Stimulated activated CD4-positive, alpha-beta T cell treated with anti-CD3 and anti-CD28 coated beads, Interleukin-2, amount 100 ng/mL, for 24 hours (primary cell): ENCODE measurements around the gene ALOX15B.

Experiments used
- DNase-seq, 2 donors: peaks; one replicate each; pipeline ENCODE4 v3.0.0-alpha.2; 2020

ALOX15B gene

DNA sequence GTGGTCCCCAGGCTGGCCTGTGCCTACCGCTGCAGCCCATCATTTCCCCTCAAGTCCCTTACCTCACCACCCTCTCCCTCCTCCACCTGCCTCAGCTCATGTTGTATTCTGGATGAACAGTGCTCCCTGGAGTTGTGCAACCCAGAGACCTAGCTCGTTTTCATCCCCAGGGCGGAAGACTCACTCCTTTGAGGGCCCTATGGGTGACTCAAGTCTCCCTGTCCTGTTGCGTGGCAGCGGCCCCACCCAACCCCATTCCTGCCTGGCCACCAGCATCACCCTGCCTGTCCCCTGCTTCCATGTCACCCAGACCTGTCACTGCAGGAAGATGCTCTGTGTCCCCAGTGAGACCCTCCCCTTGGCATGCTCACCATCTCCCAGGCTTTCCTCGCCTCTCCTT lies 45.4 kb downstream of the ALOX15B start:
- no peak for DNase-seq

DNA sequence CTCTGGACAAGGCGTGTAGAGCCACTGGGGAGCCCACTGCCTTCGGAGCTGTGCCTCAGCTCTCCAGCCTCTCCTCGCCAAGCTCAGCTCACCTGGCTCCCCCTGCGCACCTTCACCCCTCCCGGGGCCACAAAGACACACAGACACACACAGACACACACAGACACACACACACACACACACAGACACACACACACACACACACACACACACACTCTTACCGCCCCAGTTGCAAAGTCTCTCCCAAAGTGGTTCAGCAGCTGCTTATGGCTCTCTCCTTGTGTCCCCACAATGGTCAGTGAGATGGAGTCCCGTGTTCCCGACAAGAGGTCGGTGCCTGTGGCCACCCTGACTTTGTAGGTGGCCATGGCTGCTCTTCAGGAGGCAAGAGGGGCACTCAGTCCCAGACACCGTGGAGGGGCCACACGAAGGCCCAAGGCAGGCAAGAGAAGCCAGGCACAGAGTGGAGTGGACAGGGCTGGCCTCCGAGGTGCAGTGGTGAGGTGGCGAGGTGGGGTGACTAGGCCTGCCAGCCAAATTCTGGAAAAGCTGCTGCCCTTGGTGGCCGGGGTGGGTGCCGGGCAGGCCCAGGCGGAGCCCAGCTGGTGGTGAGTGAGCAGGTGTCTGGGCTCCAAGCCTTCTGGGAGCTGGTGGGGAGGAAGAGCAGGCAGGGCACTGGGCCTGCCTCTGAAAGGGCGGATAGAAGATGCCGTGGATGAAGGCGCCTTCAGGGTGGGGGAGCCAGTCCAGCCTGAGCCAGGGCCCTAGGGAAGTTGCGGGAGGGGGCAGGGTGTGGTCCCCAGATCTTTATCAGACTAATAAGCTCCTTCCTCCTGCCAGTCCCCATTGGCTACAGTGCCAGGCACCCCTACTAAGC lies 48.5 kb downstream of the ALOX15B start, which contains the start of gene ALOX12B:
Gene ALOX12B (minus strand): TSS at position 642 of the 877 bp plus-strand sequence. CDS start 274 bp downstream, at position 368.
- DNase-seq = no peak

DNA sequence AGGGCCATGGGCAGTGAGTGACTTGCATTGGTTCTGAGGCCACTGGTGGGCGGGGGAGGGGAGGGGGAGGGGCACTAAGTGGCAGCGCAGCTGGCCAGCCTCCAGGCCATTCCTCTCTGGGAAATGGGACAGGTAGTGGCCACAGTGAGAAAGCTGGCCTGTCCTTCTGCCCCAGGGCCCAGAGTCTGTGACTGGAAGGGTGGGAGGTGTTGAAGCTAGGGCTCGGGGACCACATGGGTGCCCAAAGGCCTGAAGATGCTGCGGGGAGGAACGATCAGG lies 49.0 kb downstream of the ALOX15B start:
- DNase-seq = no peak

DNA sequence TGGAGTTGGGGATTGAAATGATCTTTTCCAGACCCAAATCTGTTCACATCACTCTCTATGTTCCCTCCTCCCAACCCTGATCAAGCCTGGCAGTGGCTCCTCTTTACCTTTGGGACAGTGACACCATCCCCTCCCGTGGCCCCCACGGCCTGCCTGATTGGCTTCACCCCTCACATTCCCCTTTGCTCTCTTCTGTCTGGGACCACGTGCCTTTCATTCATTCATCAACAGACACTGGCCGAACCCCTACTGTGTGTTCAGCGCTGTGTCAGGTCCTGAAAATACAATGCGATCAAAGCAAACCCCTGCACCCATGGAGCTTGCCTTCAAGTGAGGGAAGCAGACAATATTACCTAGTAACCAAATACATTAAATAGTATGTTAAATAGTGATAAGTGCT lies 50.9 kb downstream of the ALOX15B start:
- DNase-seq = no peak

DNA sequence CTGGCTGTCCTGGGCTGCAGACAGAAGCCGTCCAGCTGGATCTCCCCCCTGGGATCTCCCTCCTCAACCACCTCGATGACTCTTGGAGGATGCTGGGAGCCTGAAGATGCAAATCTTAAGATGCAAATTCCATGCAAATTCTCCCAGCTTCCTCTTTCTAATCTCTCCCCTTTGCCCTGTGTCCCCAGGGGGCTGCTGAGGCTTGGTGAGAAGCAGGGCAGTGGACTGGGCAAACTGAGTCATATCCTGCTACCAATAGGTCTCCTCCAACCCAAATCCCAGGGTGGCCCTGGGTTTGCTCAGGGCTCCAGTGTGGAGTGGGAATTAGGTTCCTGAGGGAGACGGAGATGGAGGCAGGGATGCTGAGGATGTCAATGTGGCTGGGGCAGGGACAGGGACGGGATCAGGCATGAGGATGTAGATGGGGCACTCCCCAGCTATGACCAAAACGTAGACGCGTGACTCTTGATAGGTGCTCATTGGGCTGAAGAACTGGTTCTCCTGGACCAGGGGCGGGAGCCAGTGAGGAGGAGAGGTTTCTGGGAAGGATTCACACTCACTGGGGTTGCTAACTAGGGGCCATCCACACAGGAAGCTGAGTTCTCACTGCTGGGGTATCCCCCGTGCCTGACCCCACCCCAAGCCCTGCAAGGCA lies 52.3 kb downstream of the ALOX15B start:
- no peak for DNase-seq

DNA sequence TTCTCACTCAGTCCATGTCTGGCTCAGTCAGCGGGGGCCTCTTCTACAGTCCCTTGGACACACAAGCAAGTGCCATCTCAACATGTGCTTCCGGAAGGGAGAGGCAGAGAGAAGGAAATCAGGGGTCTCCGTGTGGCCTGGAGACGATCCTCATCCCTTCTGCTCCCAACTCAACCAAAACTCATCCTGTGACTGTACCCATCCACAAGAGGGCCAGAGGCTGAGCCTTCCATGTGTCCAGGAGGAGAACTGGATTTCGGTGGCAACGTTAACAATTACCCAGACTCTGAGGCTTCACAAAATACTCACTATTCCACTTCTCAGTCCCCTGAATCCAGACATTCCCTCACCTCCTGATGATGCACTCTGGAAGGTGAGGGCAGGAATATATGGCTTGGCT lies 56.5 kb downstream of the ALOX15B start:
- DNase-seq = no peak

DNA sequence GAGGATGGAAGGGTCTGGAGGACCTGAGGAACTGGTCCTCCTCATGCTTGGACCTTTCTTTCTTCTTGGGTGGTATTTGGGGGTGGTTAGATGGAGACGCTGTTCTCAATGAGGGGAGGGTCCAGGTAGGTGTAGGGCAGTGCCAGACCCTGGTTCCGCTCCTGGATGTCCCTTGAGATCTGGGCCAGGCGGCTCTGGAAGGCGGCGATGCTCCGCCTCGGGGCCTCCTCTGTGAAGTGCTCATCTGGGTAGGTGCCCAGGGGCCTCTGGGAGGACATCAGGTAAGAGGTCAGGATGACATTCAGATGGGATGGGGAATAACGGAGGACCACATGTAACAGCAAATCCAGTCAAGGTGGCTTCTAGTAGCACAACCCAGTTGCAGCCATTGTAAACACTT lies 57.7 kb downstream of the ALOX15B start:
- DNase-seq = no peak
